Subcutaneous abdominal adipose tissue (tissue), 5 donors: ENCODE measurements around the gene RPE65.
"Not testable (repeated sequence)": the region's sequence is repeated elsewhere in the genome, so short reads cannot be mapped to it uniquely, and the experiment has no call there.

Experiments used
- H3K27ac ChIP-seq: one replicate; pipeline ENCODE4 v1.7.0; 2013; ENCODE audit warnings: low read depth, mild to moderate bottlenecking, inconsistent platforms, low read length, moderate library complexity
- H3K27me3 ChIP-seq, 5 donors: one replicate each; pipeline ENCODE4 v1.7.0; 2013; ENCODE audit warnings: low read length in 5 of 5, inconsistent platforms in 1 of 5; ENCODE audit not compliant: control insufficient read depth in 5 of 5, insufficient read depth in 4 of 5
- H3K36me3 ChIP-seq, 5 donors: one replicate each; pipeline ENCODE4 v1.7.0; 2013; ENCODE audit warnings: low read length in 5 of 5; ENCODE audit not compliant: control insufficient read depth in 5 of 5, insufficient read depth in 5 of 5
- H3K4me1 ChIP-seq, 5 donors: one replicate each; pipeline ENCODE4 v1.7.0; 2013; ENCODE audit warnings: low read length in 5 of 5, mild to moderate bottlenecking in 3 of 5, moderate library complexity in 1 of 5; ENCODE audit not compliant: control insufficient read depth in 5 of 5, insufficient read depth in 5 of 5
- H3K4me3 ChIP-seq, 5 donors: one replicate each; pipeline ENCODE4 v1.7.0; 2013; ENCODE audit warnings: low read length in 5 of 5, low read depth in 1 of 5
- H3K9ac ChIP-seq, 5 donors: one replicate each; pipeline ENCODE4 v1.7.0; 2013; ENCODE audit warnings: low read length in 5 of 5, mild to moderate bottlenecking in 4 of 5, moderate library complexity in 3 of 5
- H3K9me3 ChIP-seq, 5 donors: one replicate each; pipeline ENCODE4 v1.7.0; 2013; ENCODE audit warnings: low read length in 5 of 5; ENCODE audit not compliant: control insufficient read depth in 5 of 5
- donor health status: healthy.
- donor health status: healthy.
- donor health status: healthy.
- donor health status: healthy.
- donor health status: healthy.

The RPE65 gene

GRCh38 chr1:68429233-68429808 lies 20.4 kb downstream of the RPE65 start:
- H3K27me3 ChIP-seq, result no peaks in the 10 kb centered on the region
- no peaks in the 10 kb centered on the region for H3K36me3 ChIP-seq
- no peak overlapping the region for H3K9ac ChIP-seq
- no peaks in the 10 kb centered on the region for H3K4me1 ChIP-seq
- H3K9me3 ChIP-seq, result no peaks in the 10 kb centered on the region
- no peak overlapping the region for H3K4me3 ChIP-seq
- H3K27ac ChIP-seq, result no peak overlapping the region

- Histone ChIP-seq H3K4me1 (no peaks in the 10 kb centered on the region), H3K36me3 (no peaks in the 10 kb centered on the region), H3K27ac (no peak overlapping the region), H3K9ac (no peak overlapping the region), H3K27me3 (no peaks in the 10 kb centered on the region), H3K9me3 (peaks cover 0 to 2% (median 0%) of the 10 kb centered on the region in 5 donors), H3K4me3 (no peak overlapping the region)
Measured at GRCh38 chr1:68426594-68426993, 23.2 kb downstream of the RPE65 start.

- H3K36me3 ChIP-seq, result no peaks in the 10 kb centered on the region
- H3K9ac ChIP-seq, result no peak overlapping the region
- H3K27me3 ChIP-seq, result no peaks in the 10 kb centered on the region
- peaks cover 0 to 2% (median 0%) of the 10 kb centered on the region in 5 donors for H3K9me3 ChIP-seq
- H3K4me3 ChIP-seq, result no peak overlapping the region
- no peak overlapping the region for H3K27ac ChIP-seq
- no peaks in the 10 kb centered on the region for H3K4me1 ChIP-seq
Measured at GRCh38 chr1:68421350-68421749, 28.4 kb downstream of the RPE65 start.

GRCh38 chr1:68409426-68409825 lies 40.3 kb downstream of the RPE65 start:
- H3K36me3 ChIP-seq, result no peaks in the 10 kb centered on the region
- H3K4me1 ChIP-seq, result no peaks in the 10 kb centered on the region
- H3K9me3 ChIP-seq, result no peaks in the 10 kb centered on the region

GRCh38 chr1:68401506-68401905 lies 48.2 kb downstream of the RPE65 start:
- Histone ChIP-seq H3K36me3 (no peaks in the 10 kb centered on the region), H3K4me1 (no peaks in the 10 kb centered on the region), H3K27ac (no peak overlapping the region), H3K27me3 (no peaks in the 10 kb centered on the region), H3K9ac (no peak overlapping the region), H3K9me3 (no peaks in the 10 kb centered on the region), H3K4me3 (no peak overlapping the region)

More at GRCh38 chr1:68409426-68409825, 40.3 kb downstream of the RPE65 start:
- Histone ChIP-seq H3K27ac (no peak overlapping the region), H3K27me3 (no peaks in the 10 kb centered on the region), H3K9ac (no peak overlapping the region), H3K4me3 (no peak overlapping the region)

GRCh38 chr1:68395575-68395974 lies 54.2 kb downstream of the RPE65 start:
- not testable (repeated sequence) for H3K4me3 ChIP-seq, H3K9ac ChIP-seq, H3K27me3 ChIP-seq, H3K9me3 ChIP-seq, H3K4me1 ChIP-seq, H3K36me3 ChIP-seq, H3K27ac ChIP-seq

- not testable (repeated sequence) for H3K9me3 ChIP-seq, H3K4me1 ChIP-seq, H3K4me3 ChIP-seq, H3K27me3 ChIP-seq, H3K36me3 ChIP-seq, H3K27ac ChIP-seq, H3K9ac ChIP-seq
Measured at GRCh38 chr1:68392474-68392873, 57.3 kb downstream of the RPE65 start.

- H3K36me3 ChIP-seq, H3K27me3 ChIP-seq, H3K4me3 ChIP-seq, H3K9ac ChIP-seq, H3K9me3 ChIP-seq, H3K27ac ChIP-seq: not testable (repeated sequence)
- peaks cover 0 to 16% (median 8%) of the 10 kb centered on the region in 5 donors for H3K4me1 ChIP-seq
Measured at GRCh38 chr1:68385798-68386524, 63.8 kb downstream of the RPE65 start.

GRCh38 chr1:68384872-68385411 lies 64.8 kb downstream of the RPE65 start:
- H3K27ac ChIP-seq, result no peak overlapping the region
- H3K9ac ChIP-seq, result no peak overlapping the region
- peaks cover 0 to 5% (median 0%) of the 10 kb centered on the region in 5 donors for H3K9me3 ChIP-seq
- H3K27me3 ChIP-seq, result no peaks in the 10 kb centered on the region
- peaks cover 0 to 16% (median 8%) of the 10 kb centered on the region in 5 donors for H3K4me1 ChIP-seq
- H3K36me3 ChIP-seq, result no peaks in the 10 kb centered on the region
- no peak overlapping the region for H3K4me3 ChIP-seq

- H3K4me1 ChIP-seq, result peaks cover 0 to 16% (median 8%) of the 10 kb centered on the region in 5 donors
- H3K4me3 ChIP-seq, result no peak overlapping the region
- no peaks in the 10 kb centered on the region for H3K27me3 ChIP-seq
- no peak overlapping the region for H3K9ac ChIP-seq
- H3K27ac ChIP-seq, result no peak overlapping the region
- peaks cover 0 to 5% (median 0%) of the 10 kb centered on the region in 5 donors for H3K9me3 ChIP-seq
- no peaks in the 10 kb centered on the region for H3K36me3 ChIP-seq
Measured at GRCh38 chr1:68384321-68384813, 65.4 kb downstream of the RPE65 start.
